ENCODE measurements around the gene KCNK1. TPM values are rescaled to one million over a fixed set of nuclear protein-coding genes. Genes with fewer than 3 reads are reported as not detected.

The KCNK1 gene
- total RNA-seq, 2 donors from 2014 or later = 31.2 to 48.0 TPM

DNA sequence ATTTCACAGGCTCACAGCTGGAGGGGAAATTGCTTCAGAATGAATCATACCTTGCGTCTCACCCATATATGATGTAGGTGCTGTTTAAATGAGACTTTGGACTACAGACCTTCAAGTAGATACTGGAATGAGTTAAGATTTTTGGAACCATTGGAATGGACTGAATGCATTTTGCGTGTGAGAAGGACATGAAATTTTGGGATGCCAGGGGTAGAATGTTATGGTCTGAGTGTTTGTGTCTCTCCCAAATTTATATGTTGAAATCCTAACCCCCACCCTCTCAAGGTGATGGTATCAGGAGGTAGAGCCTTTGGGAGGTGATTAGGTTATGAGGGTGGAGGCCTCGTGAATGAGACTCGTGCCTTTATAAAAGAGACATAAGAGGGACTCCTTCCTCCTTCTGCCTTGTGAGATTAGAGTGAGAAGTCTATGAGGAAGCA is 41.4 kb downstream of the KCNK1 start:
- Histone ChIP-seq H3K9me3 (no peaks in the 10 kb centered on the region), H3K9ac (ENCODE audit: low read depth in 2 of 2, low read length in 2 of 2) (no peak overlapping the region), H3K36me3 (no peaks in the 10 kb centered on the region), H3K4me3 (no peak overlapping the region), H3K27ac (peak overlapping the region; percentile 54), H3K27me3 (no peaks in the 10 kb centered on the region), H3K4me1 (no peaks in the 10 kb centered on the region)
- intact Hi-C loops (cut with DNase I) = no loop called here
- TF ChIP-seq, protein P1, sequence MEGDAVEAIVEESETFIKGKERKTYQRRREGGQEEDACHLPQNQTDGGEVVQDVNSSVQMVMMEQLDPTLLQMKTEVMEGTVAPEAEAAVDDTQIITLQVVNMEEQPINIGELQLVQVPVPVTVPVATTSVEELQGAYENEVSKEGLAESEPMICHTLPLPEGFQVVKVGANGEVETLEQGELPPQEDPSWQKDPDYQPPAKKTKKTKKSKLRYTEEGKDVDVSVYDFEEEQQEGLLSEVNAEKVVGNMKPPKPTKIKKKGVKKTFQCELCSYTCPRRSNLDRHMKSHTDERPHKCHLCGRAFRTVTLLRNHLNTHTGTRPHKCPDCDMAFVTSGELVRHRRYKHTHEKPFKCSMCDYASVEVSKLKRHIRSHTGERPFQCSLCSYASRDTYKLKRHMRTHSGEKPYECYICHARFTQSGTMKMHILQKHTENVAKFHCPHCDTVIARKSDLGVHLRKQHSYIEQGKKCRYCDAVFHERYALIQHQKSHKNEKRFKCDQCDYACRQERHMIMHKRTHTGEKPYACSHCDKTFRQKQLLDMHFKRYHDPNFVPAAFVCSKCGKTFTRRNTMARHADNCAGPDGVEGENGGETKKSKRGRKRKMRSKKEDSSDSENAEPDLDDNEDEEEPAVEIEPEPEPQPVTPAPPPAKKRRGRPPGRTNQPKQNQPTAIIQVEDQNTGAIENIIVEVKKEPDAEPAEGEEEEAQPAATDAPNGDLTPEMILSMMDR (IDR thresholded peaks at IDR 0.05) = no peak
- no peak for DNase-seq

DNA sequence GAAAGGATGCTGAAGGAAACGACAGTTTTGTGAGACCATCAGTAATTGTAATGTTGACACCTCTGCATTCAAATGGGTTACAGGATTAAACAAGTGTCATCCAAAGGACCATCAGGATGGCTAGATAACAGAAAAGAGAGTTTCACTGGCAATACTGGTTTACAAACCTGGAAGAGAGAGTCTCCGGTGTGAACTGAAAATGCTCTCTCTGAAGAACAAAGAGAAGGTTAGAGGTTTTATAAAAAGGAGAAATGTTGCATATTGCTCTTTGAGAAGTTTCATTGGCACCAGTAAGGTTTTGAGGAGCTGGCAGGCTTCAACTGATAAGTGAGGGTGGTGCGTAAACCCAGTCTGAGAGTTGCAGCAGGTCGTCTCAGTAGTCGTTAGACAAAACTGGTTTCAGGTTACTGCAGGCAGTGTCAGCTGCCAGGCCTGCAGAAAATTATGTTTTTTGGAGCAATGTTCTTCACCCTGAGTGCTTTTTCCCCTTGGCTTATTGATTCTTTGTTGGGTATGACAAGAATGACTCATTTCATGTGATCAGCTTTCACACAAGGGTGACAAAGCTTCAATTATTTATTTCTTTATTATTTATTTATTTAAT is 42.2 kb downstream of the KCNK1 start:
- H3K27ac ChIP-seq = peak overlapping the region; percentile 54

GRCh38 chr1:233656687-233657086 is 42.8 kb downstream of the KCNK1 start:
- Histone ChIP-seq H3K9me3 (no peaks in the 10 kb centered on the region), H3K4me1 (no peaks in the 10 kb centered on the region), H3K27me3 (no peaks in the 10 kb centered on the region), H3K9ac (ENCODE audit: low read depth in 2 of 2, low read length in 2 of 2) (no peak overlapping the region), H3K36me3 (no peaks in the 10 kb centered on the region), H3K27ac (no peak overlapping the region), H3K4me3 (no peak overlapping the region)
- no peak for DNase-seq
- intact Hi-C loops (cut with DNase I) = no loop called here
- TF ChIP-seq, protein P1 (IDR thresholded peaks at IDR 0.05) = no peak

More for the DNA sequence above, 42.2 kb downstream of the KCNK1 start:
- Histone ChIP-seq H3K9ac (ENCODE audit: low read depth in 2 of 2, low read length in 2 of 2) (no peak overlapping the region), H3K9me3 (no peaks in the 10 kb centered on the region), H3K4me3 (no peak overlapping the region), H3K4me1 (no peaks in the 10 kb centered on the region), H3K36me3 (no peaks in the 10 kb centered on the region), H3K27me3 (no peaks in the 10 kb centered on the region)
- intact Hi-C loops (cut with DNase I) = no loop called here
- TF ChIP-seq, protein P1 (IDR thresholded peaks at IDR 0.05) = no peak
- DNase-seq = no peak

- Histone ChIP-seq H3K4me1 (no peaks in the 10 kb centered on the region), H3K9me3 (no peaks in the 10 kb centered on the region), H3K9ac (ENCODE audit: low read depth in 2 of 2, low read length in 2 of 2) (no peak overlapping the region), H3K36me3 (no peaks in the 10 kb centered on the region), H3K27ac (no peak overlapping the region), H3K27me3 (no peaks in the 10 kb centered on the region), H3K4me3 (no peak overlapping the region)
- no peak for DNase-seq
- intact Hi-C loops (cut with DNase I) = no loop called here
- TF ChIP-seq, protein P1 (IDR thresholded peaks at IDR 0.05) = no peak
Observed at GRCh38 chr1:233657466-233657865, 43.6 kb downstream of the KCNK1 start.

DNA sequence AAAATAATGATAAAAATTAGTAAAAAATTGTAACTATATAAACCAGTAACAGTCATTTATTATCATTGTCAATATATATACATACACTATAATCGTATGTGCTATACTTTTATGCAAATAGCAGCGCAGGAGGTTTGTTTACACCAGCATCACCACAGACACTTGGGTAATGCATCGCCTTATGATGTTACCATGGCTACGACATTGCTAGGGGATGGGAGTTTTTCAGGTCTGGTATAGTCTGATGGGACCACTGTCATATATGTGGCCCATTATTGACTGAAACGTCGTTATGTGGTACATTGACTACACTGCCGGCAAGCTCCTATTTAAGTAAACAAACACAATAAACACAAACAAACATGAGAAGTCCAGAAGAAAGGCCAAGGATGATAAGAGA is 45.6 kb downstream of the KCNK1 start:
- intact Hi-C loops (cut with DNase I) = no loop called here
- no peak for DNase-seq
- H3K4me1 ChIP-seq = no peaks in the 10 kb centered on the region
- no peak overlapping the region for H3K9ac ChIP-seq (ENCODE audit: low read depth in 2 of 2, low read length in 2 of 2)
- H3K27me3 ChIP-seq = no peaks in the 10 kb centered on the region
- H3K4me3 ChIP-seq = no peak overlapping the region
- H3K36me3 ChIP-seq = no peaks in the 10 kb centered on the region
- TF ChIP-seq, protein P1 (IDR thresholded peaks at IDR 0.05) = no peak
- H3K9me3 ChIP-seq = no peaks in the 10 kb centered on the region
- H3K27ac ChIP-seq = no peak overlapping the region
